ENCODE results near the gene NDN. TPM values are rescaled to one million over a fixed set of nuclear protein-coding genes. Genes with fewer than 3 reads are reported as not detected.

NDN gene
- total and polyA plus RNA-seq, 2 donors = 21.5 to 26.5 TPM

GRCh38 chr15:23690015-23690414 is 2.9 kb upstream of the NDN start:
- no peak for DNase-seq (ENCODE audit: low read depth in 6 of 9, low spot score in 9 of 9)
- no peak overlapping the region for H3K4me3 ChIP-seq (ENCODE audit: low read length in 2 of 2)
- H3K27ac ChIP-seq (ENCODE audit: low read depth in 1 of 2, low read length in 1 of 2) = no peak overlapping the region
- H3K9me3 ChIP-seq (ENCODE audit: control insufficient read depth in 2 of 2, insufficient read depth in 1 of 2, low read length in 1 of 2) = peaks cover 3 to 7% of the 10 kb centered on the region in 2 donors
- H3K4me1 ChIP-seq (ENCODE audit: control insufficient read depth in 2 of 2, insufficient read depth in 2 of 2, low read length in 2 of 2) = no peaks in the 10 kb centered on the region
- H3K36me3 ChIP-seq (ENCODE audit: control insufficient read depth in 2 of 2, insufficient read depth in 2 of 2, low read length in 1 of 2) = no peaks in the 10 kb centered on the region
- 91% methylated on average over 4 of the region's 4 CpGs for WGBS
- H3K27me3 ChIP-seq (ENCODE audit: control insufficient read depth in 2 of 2, insufficient read depth in 1 of 2, low read length in 1 of 2) = no peaks in the 10 kb centered on the region

GRCh38 chr15:23686466-23687142 is 501 bp downstream of the NDN start:
- Histone ChIP-seq H3K27ac (ENCODE audit: low read depth in 1 of 2, low read length in 1 of 2) (no peak overlapping the region), H3K4me1 (ENCODE audit: control insufficient read depth in 2 of 2, insufficient read depth in 2 of 2, low read length in 2 of 2) (no peaks in the 10 kb centered on the region), H3K27me3 (ENCODE audit: control insufficient read depth in 2 of 2, insufficient read depth in 1 of 2, low read length in 1 of 2) (no peaks in the 10 kb centered on the region), H3K9me3 (ENCODE audit: control insufficient read depth in 2 of 2, insufficient read depth in 1 of 2, low read length in 1 of 2) (peaks cover 1 to 7% of the 10 kb centered on the region in 2 donors), H3K36me3 (ENCODE audit: control insufficient read depth in 2 of 2, insufficient read depth in 2 of 2, low read length in 1 of 2) (no peaks in the 10 kb centered on the region), H3K4me3 (ENCODE audit: low read length in 2 of 2) (peak overlapping the region; percentile 42 to 48)
- peak in 1 of 9 donors; percentile 4 for DNase-seq (ENCODE audit: low read depth in 6 of 9, low spot score in 9 of 9)
- 50% methylated on average over 57 of the region's 57 CpGs for WGBS

GRCh38 chr15:23671481-23671880 is 15.6 kb downstream of the NDN start:
- Histone ChIP-seq H3K27me3 (ENCODE audit: control insufficient read depth in 2 of 2, insufficient read depth in 1 of 2, low read length in 1 of 2) (no peaks in the 10 kb centered on the region), H3K27ac (ENCODE audit: low read depth in 1 of 2, low read length in 1 of 2) (no peak overlapping the region), H3K9me3 (ENCODE audit: control insufficient read depth in 2 of 2, insufficient read depth in 1 of 2, low read length in 1 of 2) (no peaks in the 10 kb centered on the region), H3K4me1 (ENCODE audit: control insufficient read depth in 2 of 2, insufficient read depth in 2 of 2, low read length in 2 of 2) (no peaks in the 10 kb centered on the region), H3K36me3 (ENCODE audit: control insufficient read depth in 2 of 2, insufficient read depth in 2 of 2, low read length in 1 of 2) (no peaks in the 10 kb centered on the region), H3K4me3 (ENCODE audit: low read length in 2 of 2) (no peak overlapping the region)
- WGBS = 71% methylated on average over 3 of the region's 3 CpGs
- DNase-seq (ENCODE audit: low read depth in 6 of 9, low spot score in 9 of 9) = no peak

GRCh38 chr15:23670970-23671369 is 16.1 kb downstream of the NDN start:
- Histone ChIP-seq H3K4me1 (ENCODE audit: control insufficient read depth in 2 of 2, insufficient read depth in 2 of 2, low read length in 2 of 2) (no peaks in the 10 kb centered on the region), H3K36me3 (ENCODE audit: control insufficient read depth in 2 of 2, insufficient read depth in 2 of 2, low read length in 1 of 2) (no peaks in the 10 kb centered on the region), H3K27me3 (ENCODE audit: control insufficient read depth in 2 of 2, insufficient read depth in 1 of 2, low read length in 1 of 2) (no peaks in the 10 kb centered on the region), H3K27ac (ENCODE audit: low read depth in 1 of 2, low read length in 1 of 2) (no peak overlapping the region), H3K4me3 (ENCODE audit: low read length in 2 of 2) (no peak overlapping the region), H3K9me3 (ENCODE audit: control insufficient read depth in 2 of 2, insufficient read depth in 1 of 2, low read length in 1 of 2) (no peaks in the 10 kb centered on the region)
- no peak for DNase-seq (ENCODE audit: low read depth in 6 of 9, low spot score in 9 of 9)
- 98% methylated on average over 1 of the region's 1 CpG for WGBS

- H3K27ac ChIP-seq (ENCODE audit: low read depth in 1 of 2, low read length in 1 of 2) = no peak overlapping the region
- H3K27me3 ChIP-seq (ENCODE audit: control insufficient read depth in 2 of 2, insufficient read depth in 1 of 2, low read length in 1 of 2) = no peaks in the 10 kb centered on the region
- no peaks in the 10 kb centered on the region for H3K9me3 ChIP-seq (ENCODE audit: control insufficient read depth in 2 of 2, insufficient read depth in 1 of 2, low read length in 1 of 2)
- H3K36me3 ChIP-seq (ENCODE audit: control insufficient read depth in 2 of 2, insufficient read depth in 2 of 2, low read length in 1 of 2) = no peaks in the 10 kb centered on the region
- WGBS = 52% methylated on average over 2 of the region's 2 CpGs
- H3K4me3 ChIP-seq (ENCODE audit: low read length in 2 of 2) = no peak overlapping the region
- H3K4me1 ChIP-seq (ENCODE audit: control insufficient read depth in 2 of 2, insufficient read depth in 2 of 2, low read length in 2 of 2) = no peaks in the 10 kb centered on the region
- no peak for DNase-seq (ENCODE audit: low read depth in 6 of 9, low spot score in 9 of 9)
These were observed 23.9 kb downstream of the NDN start for GRCh38 chr15:23663232-23663631.

- no peak overlapping the region for H3K27ac ChIP-seq (ENCODE audit: low read depth in 1 of 2, low read length in 1 of 2)
These were observed 38.1 kb downstream of the NDN start for GRCh38 chr15:23648920-23649515.

GRCh38 chr15:23647421-23648370 is 39.4 kb downstream of the NDN start, which contains the start of gene MAGEL2:
Gene MAGEL2 (minus strand): TSS chr15:23647867. CDS start chr15:23647742, 125 bp downstream.
- H3K4me1 ChIP-seq (ENCODE audit: control insufficient read depth in 2 of 2, insufficient read depth in 2 of 2, low read length in 2 of 2) = no peaks in the 10 kb centered on the region
- H3K9me3 ChIP-seq (ENCODE audit: control insufficient read depth in 2 of 2, insufficient read depth in 1 of 2, low read length in 1 of 2) = peaks cover 0 to 2% of the 10 kb centered on the region in 2 donors
- peaks cover 0 to 18% of the 10 kb centered on the region in 2 donors for H3K27me3 ChIP-seq (ENCODE audit: control insufficient read depth in 2 of 2, insufficient read depth in 1 of 2, low read length in 1 of 2)
- no peak within 1 kb of the TSS for H3K4me3 ChIP-seq (ENCODE audit: low read length in 2 of 2)
- no peak within 1 kb of the TSS for H3K27ac ChIP-seq (ENCODE audit: low read depth in 1 of 2, low read length in 1 of 2)
- WGBS = 46% methylated on average over 37 of the region's 37 CpGs
- H3K36me3 ChIP-seq (ENCODE audit: control insufficient read depth in 2 of 2, insufficient read depth in 2 of 2, low read length in 1 of 2) = no peaks in the 10 kb centered on the region
- DNase-seq (ENCODE audit: low read depth in 6 of 9, low spot score in 9 of 9) = no peak

More at GRCh38 chr15:23648920-23649515, 38.1 kb downstream of the NDN start:
- no peak overlapping the region for H3K4me3 ChIP-seq (ENCODE audit: low read length in 2 of 2)
- peaks cover 0 to 18% of the 10 kb centered on the region in 2 donors for H3K27me3 ChIP-seq (ENCODE audit: control insufficient read depth in 2 of 2, insufficient read depth in 1 of 2, low read length in 1 of 2)
- no peaks in the 10 kb centered on the region for H3K36me3 ChIP-seq (ENCODE audit: control insufficient read depth in 2 of 2, insufficient read depth in 2 of 2, low read length in 1 of 2)
- peak in 4 of 9 donors; percentile 4 to 32 (median 20) for DNase-seq (ENCODE audit: low read depth in 6 of 9, low spot score in 9 of 9)
- WGBS = 28% methylated on average over 6 of the region's 6 CpGs
- H3K4me1 ChIP-seq (ENCODE audit: control insufficient read depth in 2 of 2, insufficient read depth in 2 of 2, low read length in 2 of 2) = no peaks in the 10 kb centered on the region
- H3K9me3 ChIP-seq (ENCODE audit: control insufficient read depth in 2 of 2, insufficient read depth in 1 of 2, low read length in 1 of 2) = peaks cover 0 to 2% of the 10 kb centered on the region in 2 donors

- H3K27me3 ChIP-seq (ENCODE audit: control insufficient read depth in 2 of 2, insufficient read depth in 1 of 2, low read length in 1 of 2) = peaks cover 0 to 18% of the 10 kb centered on the region in 2 donors
- no peak overlapping the region for H3K4me3 ChIP-seq (ENCODE audit: low read length in 2 of 2)
- H3K9me3 ChIP-seq (ENCODE audit: control insufficient read depth in 2 of 2, insufficient read depth in 1 of 2, low read length in 1 of 2) = peaks cover 0 to 3% of the 10 kb centered on the region in 2 donors
- WGBS = 76% methylated on average over 17 of the region's 17 CpGs
- no peak overlapping the region for H3K27ac ChIP-seq (ENCODE audit: low read depth in 1 of 2, low read length in 1 of 2)
- H3K4me1 ChIP-seq (ENCODE audit: control insufficient read depth in 2 of 2, insufficient read depth in 2 of 2, low read length in 2 of 2) = no peaks in the 10 kb centered on the region
- DNase-seq (ENCODE audit: low read depth in 6 of 9, low spot score in 9 of 9) = no peak
- H3K36me3 ChIP-seq (ENCODE audit: control insufficient read depth in 2 of 2, insufficient read depth in 2 of 2, low read length in 1 of 2) = no peaks in the 10 kb centered on the region
These were observed 40.2 kb downstream of the NDN start for GRCh38 chr15:23647001-23647295.

Data from thymus (tissue), 11 donors.